HepG2 (cell line): Measurements from ENCODE around the gene TLL2. TPM values are rescaled to one million over a fixed set of nuclear protein-coding genes. Genes with fewer than 3 reads are reported as not detected.

Experiments
- ATAC-seq: fragments of 200-7000 bp; cut with Tn5 transposase; 3 replicates; pipeline ENCODE4 v1.9.1; 2020; ENCODE audit warnings: mild to moderate bottlenecking, moderate library complexity
- BruUV-seq: library from RNA; stranded (reverse); fragments of 400-500 nt; replicated peaks from 2 replicates; lab custom pipeline; 2021; lab: Mats Ljungman, UMichigan
- CTCF ChIA-PET: fragments of 300-600 bp; formaldehyde crosslinking; extraction: SDS; loops from one replicate; lab custom pipeline; 2021; ENCODE audit warnings: low total read pairs, inconsistent platforms, low intra/inter-chr PET ratio; lab: Yijun Ruan, JAX
- POLR2A ChIA-PET: fragments of 350-600 bp; sonication (Branson Sonifier 250); formaldehyde crosslinking; loops from one replicate; lab custom pipeline; 2020; ENCODE audit warnings: antibody characterized with exemption, inconsistent platforms; lab: Yijun Ruan, JAX
- DNase-seq: peaks from one replicate; pipeline ENCODE4 v3.0.0-alpha.2; 2015; ENCODE audit warnings: low spot score
- FAIRE-seq: peaks from 3 replicates; lab custom pipeline; 2011; peaks lifted over from hg19 to GRCh38; lab: Jason Lieb, UNC
- H2AFZ ChIP-seq: one replicate; pipeline ENCODE4 v1.6.1; 2011; ENCODE audit warnings: low read length, inconsistent platforms
- H3K27ac ChIP-seq: fragments of 300-600 bp; 3 replicates; pipeline ENCODE4 v1.8.0; 2011; ENCODE audit warnings: mixed run types, mild to moderate bottlenecking, mixed read lengths, low read length, inconsistent platforms; ENCODE audit not compliant: insufficient read depth; ENCODE audit errors: extremely low read length
- H3K27me3 ChIP-seq, 2 experiments: fragments of 200-600 bp in 1 of 2; 2 replicates in 1 of 2; 3 replicates in 1 of 2; pipeline versions ENCODE4 v1.6.0 to v1.8.0; 2011; ENCODE audit warnings: low read length in 2 of 2, mild to moderate bottlenecking in 2 of 2, moderate library complexity in 2 of 2, inconsistent platforms in 1 of 2; ENCODE audit not compliant: insufficient read depth in 2 of 2, control insufficient read depth in 1 of 2
- H3K36me3 ChIP-seq, 2 experiments: fragments of 200-600 bp in 1 of 2; replicated peaks in 1 of 2; 2 replicates in 1 of 2; 3 replicates in 1 of 2; pipeline versions ENCODE4 v1.5.1 to v1.8.0; 2011; ENCODE audit warnings: low read length in 2 of 2, inconsistent platforms in 1 of 2; ENCODE audit not compliant: insufficient read depth in 2 of 2, control insufficient read depth in 1 of 2
- H3K4me1 ChIP-seq: 2 replicates; pipeline ENCODE4 v1.5.1; 2012; ENCODE audit warnings: low read length, inconsistent platforms; ENCODE audit not compliant: insufficient read depth
- H3K4me2 ChIP-seq: 2 replicates; pipeline ENCODE4 v1.6.0; 2011; ENCODE audit warnings: low read depth, low read length, inconsistent platforms
- H3K4me3 ChIP-seq, 3 experiments: fragments of 200-600 bp in 1 of 3; sonication (generic), shearing (Covaris generic) in 1 of 3; replicated peaks in 1 of 3; 2 replicates each; pipeline ENCODE4 v1.5.1; 2011 to 2016; ENCODE audit warnings: low read length in 3 of 3, inconsistent platforms in 2 of 3, low read depth in 2 of 3, mild to moderate bottlenecking in 2 of 3, control low read depth in 1 of 3, mixed read lengths in 1 of 3; ENCODE audit not compliant: insufficient read depth in 1 of 3
- H3K79me2 ChIP-seq: one replicate; pipeline ENCODE4 v1.6.1; 2011; ENCODE audit warnings: low read length, inconsistent platforms; ENCODE audit not compliant: insufficient read depth
- H3K9ac ChIP-seq: 2 replicates; pipeline ENCODE4 v1.6.0; 2011; ENCODE audit warnings: mild to moderate bottlenecking, low read depth, low read length, inconsistent platforms; ENCODE audit not compliant: insufficient read depth
- H3K9me3 ChIP-seq: 2 replicates; pipeline ENCODE4 v1.5.1; 2012; ENCODE audit warnings: mild to moderate bottlenecking, low read length
- H4K20me1 ChIP-seq: 2 replicates; pipeline ENCODE4 v1.6.0; 2011; ENCODE audit warnings: inconsistent platforms, mild to moderate bottlenecking, low read length, moderate library complexity; ENCODE audit not compliant: insufficient read depth
- FOXO1 ChIP-seq: sonication (generic); formaldehyde crosslinking; IDR thresholded peaks from 2 replicates; pipeline ENCODE4 v1.4.0; 2020; ENCODE audit warnings: missing genetic modification reagents
- MAFF ChIP-seq: IDR thresholded peaks from 2 replicates; pipeline ENCODE4 v1.6.1; 2011; ENCODE audit warnings: low read depth, low read length, improper control_type of control experiment
- MAFK ChIP-seq, 2 experiments: IDR thresholded peaks in 1 of 2; conservative IDR thresholded peaks in 1 of 2; 2 replicates each; pipeline ENCODE4 v1.6.1; 2011; ENCODE audit warnings: improper control_type of control experiment in 2 of 2, low read length in 2 of 2
- NFE2L2 ChIP-seq: fragments of 150-350 bp; IDR thresholded peaks from 2 replicates; pipeline ENCODE4 v1.6.1; 2014; ENCODE audit warnings: low read length
- NONO ChIP-seq, 2 experiments: fragments of 450-650 bp in 1 of 2; sonication (generic) in 1 of 2; formaldehyde crosslinking in 1 of 2; IDR thresholded peaks in 1 of 2; conservative IDR thresholded peaks in 1 of 2; 2 replicates each; pipeline versions ENCODE4 v1.6.1 to v1.8.0; 2017 to 2022; ENCODE audit warnings: mild to moderate bottlenecking in 1 of 2, missing genetic modification reagents in 1 of 2, moderate library complexity in 1 of 2
- ZNF280D ChIP-seq: sonication (generic); formaldehyde crosslinking; IDR thresholded peaks from 2 replicates; pipeline ENCODE4 v1.5.1; 2020; ENCODE audit warnings: mild to moderate bottlenecking, missing genetic modification reagents
- ZNF44 ChIP-seq: sonication (generic); formaldehyde crosslinking; IDR thresholded peaks from 2 replicates; pipeline ENCODE4 v1.5.1; 2020; ENCODE audit warnings: mild to moderate bottlenecking, missing genetic modification reagents
- WGBS: methylation state at CpG from one replicate; pipeline ENCODE4 v1.1.6; 2017; ENCODE audit warnings: low lambda C conversion rate; 5-methylcytosine and 5-hydroxymethylcytosine counted together
- in situ Hi-C: cut with HindIII; loops from 2 replicates; pipeline ENCODE4 v1.10.0; 2017; ENCODE audit warnings: low pct_unique_long_range_greater_than_20kb; ENCODE audit not compliant: extremely low pct_ligation_motif_present
- intact Hi-C: fragments of 100-400 bp; cut with micrococcal nuclease; formaldehyde crosslinking; loops from one replicate; pipeline ENCODE4 v1.10.0; 2022; ENCODE audit not compliant: unreplicated experiment
- polyA plus RNA-seq, 8 experiments: library from polyadenylated mRNA; depleted of rRNA in 3 of 8; stranded (reverse) in 7 of 8; unstranded in 1 of 8; fragments of >200 nt; fragmentation: Illumina TruSeq in 4 of 8; extraction: Trizol in 4 of 8; gene quantifications; 2 replicates each; pipeline versions ENCODE4 v1.2.1 to v1.2.3, GENCODE V29; 2011 to 2016; ENCODE audit warnings: low read depth in 4 of 8, missing spikeins in 1 of 8, mixed read lengths in 1 of 8; ENCODE audit not compliant: insufficient read depth in 1 of 8
- total RNA-seq, 5 experiments: library from RNA; depleted of rRNA; stranded (reverse); fragments of >200 nt; fragmentation: Illumina TruSeq; extraction: Trizol; gene quantifications; 2 replicates each; pipeline ENCODE4 v1.2.3, GENCODE V29; 2016; ENCODE audit warnings: low read depth in 1 of 5

Gene TLL2
- total and polyA plus RNA-seq, 2 of the 13 experiments (the other 11 are each of a cell fraction or from before 2014, with no cell fraction given), result 0.09 TPM; not detected in 1

- H4K20me1 ChIP-seq, result no peaks in the 10 kb centered on the region
- BruUV-seq, result no TSS peak
- H3K4me3 ChIP-seq, result no peak overlapping the region
- no peaks in the 10 kb centered on the region for H3K4me1 ChIP-seq
- peak; percentile 92 for TF ChIP-seq MAFK (conservative IDR thresholded peaks at IDR 0.05 in 1 of 2, IDR thresholded peaks at IDR 0.05 in 1 of 2; ENCODE audit: low read length in 2 of 2)
- no peak for TF ChIP-seq FOXO1 (CRISPR knock-in tag)
- TF ChIP-seq NFE2L2, result peak; percentile 90
- TF ChIP-seq NONO (IDR thresholded peaks at IDR 0.05), result no peak
- TF ChIP-seq NONO (CRISPR knock-in tag; conservative IDR thresholded peaks at IDR 0.05), result no peak
- TF ChIP-seq ZNF280D (CRISPR knock-in tag), result no peak
- peak; percentile 86 for TF ChIP-seq MAFF
- TF ChIP-seq ZNF44 (CRISPR knock-in tag), result no peak
- H3K9me3 ChIP-seq, result no peaks in the 10 kb centered on the region
- ChIA-PET POLR2A (no interaction called here), CTCF (no interaction called here)
- no peak overlapping the region for H3K9ac ChIP-seq
- in situ Hi-C loops, result no loop called here
- H3K27ac ChIP-seq, result no peak overlapping the region
- no peaks in the 10 kb centered on the region for H3K36me3 ChIP-seq
- no peak for DNase-seq
- no peak overlapping the region for H2AFZ ChIP-seq
- intact Hi-C loops, result no loop called here
- WGBS, result 44% methylated on average over 2 of the region's 3 CpGs
- no peak for FAIRE-seq
- ATAC-seq, result no peak
- H3K79me2 ChIP-seq, result no peaks in the 10 kb centered on the region
- H3K27me3 ChIP-seq, result peaks cover 0 to 8% of the 10 kb centered on the region in 2 experiments; a peak in 1 of 5 replicates
- no peak overlapping the region for H3K4me2 ChIP-seq
These were observed 193.8 kb downstream of the TLL2 start for GRCh38 chr10:96319754-96320474.
